HEK293T (cell line): ENCODE measurements around the gene DPM1.
"Not testable (repeated sequence)": the region's sequence is repeated elsewhere in the genome, so short reads cannot be mapped to it uniquely, and the experiment has no call there.

Experiments used
- CTCF ChIA-PET: fragments of 350-600 bp; formaldehyde crosslinking; extraction: SDS; loops from one replicate; lab custom pipeline; 2021; ENCODE audit warnings: antibody characterized with exemption, inconsistent platforms; lab: Yijun Ruan, JAX
- POLR2A ChIA-PET: fragments of 350-600 bp; formaldehyde crosslinking; extraction: SDS; loops from one replicate; lab custom pipeline; 2020; ENCODE audit warnings: antibody characterized with exemption, inconsistent platforms; lab: Yijun Ruan, JAX
- DNase-seq: peaks from one replicate; pipeline ENCODE4 v3.0.0; 2012; ENCODE audit warnings: mixed read lengths; ENCODE audit errors: extremely low spot score
- ARNT ChIP-seq: fragments of 450-650 bp; IDR thresholded peaks from 2 replicates; pipeline ENCODE4 v1.6.1; 2017; ENCODE audit warnings: mild to moderate bottlenecking
- BHLHE40 ChIP-seq: fragments of 450-650 bp; IDR thresholded peaks from 2 replicates; pipeline ENCODE4 v1.6.1; 2016; ENCODE audit warnings: mild to moderate bottlenecking, moderate library complexity, borderline replicate concordance
- CTBP1 ChIP-seq: fragments of 450-650 bp; IDR thresholded peaks from 2 replicates; pipeline ENCODE4 v1.6.1; 2016; ENCODE audit warnings: borderline replicate concordance
- ELF4 ChIP-seq: fragments of 450-650 bp; IDR thresholded peaks from 2 replicates; pipeline ENCODE4 v1.6.1; 2017; ENCODE audit warnings: antibody characterized with exemption
- FOXA1 ChIP-seq: fragments of 450-650 bp; IDR thresholded peaks from 2 replicates; pipeline ENCODE4 v1.6.1; 2016; ENCODE audit warnings: mild to moderate bottlenecking
- FOXK2 ChIP-seq: fragments of 450-650 bp; IDR thresholded peaks from 2 replicates; pipeline ENCODE4 v1.6.1; 2016; ENCODE audit warnings: mild to moderate bottlenecking
- FOXM1 ChIP-seq: fragments of 450-650 bp; IDR thresholded peaks from 2 replicates; pipeline ENCODE4 v1.6.1; 2017; ENCODE audit warnings: mild to moderate bottlenecking, borderline replicate concordance
- HDGF ChIP-seq: fragments of 450-650 bp; IDR thresholded peaks from 2 replicates; pipeline ENCODE4 v1.6.1; 2017; ENCODE audit warnings: antibody characterized with exemption, borderline replicate concordance
- L3MBTL2 ChIP-seq: fragments of 450-650 bp; conservative IDR thresholded peaks from 2 replicates; pipeline ENCODE4 v1.6.1; 2016; ENCODE audit warnings: mild to moderate bottlenecking
- LEF1 ChIP-seq: fragments of 450-650 bp; IDR thresholded peaks from 2 replicates; pipeline ENCODE4 v1.6.1; 2017; ENCODE audit warnings: mild to moderate bottlenecking, borderline replicate concordance
- NFRKB ChIP-seq: fragments of 450-650 bp; IDR thresholded peaks from 2 replicates; pipeline ENCODE4 v1.6.1; 2016; ENCODE audit warnings: mild to moderate bottlenecking, moderate library complexity
- SP1 ChIP-seq: fragments of 450-650 bp; IDR thresholded peaks from 2 replicates; pipeline ENCODE4 v1.6.1; 2017
- SUZ12 ChIP-seq: fragments of 450-650 bp; IDR thresholded peaks from 2 replicates; pipeline ENCODE4 v1.6.1; 2016; ENCODE audit warnings: mild to moderate bottlenecking
- TARDBP ChIP-seq: fragments of 450-650 bp; IDR thresholded peaks from 2 replicates; pipeline ENCODE4 v1.6.1; 2016
- ZNF384 ChIP-seq: fragments of 450-650 bp; IDR thresholded peaks from 2 replicates; pipeline ENCODE4 v1.6.1; 2016
- TF ChIP-seq, protein P1 (sequence below): fragments of 450-650 bp; IDR thresholded peaks from 2 replicates; pipeline ENCODE4 v1.6.1; 2016

Gene DPM1

DNA sequence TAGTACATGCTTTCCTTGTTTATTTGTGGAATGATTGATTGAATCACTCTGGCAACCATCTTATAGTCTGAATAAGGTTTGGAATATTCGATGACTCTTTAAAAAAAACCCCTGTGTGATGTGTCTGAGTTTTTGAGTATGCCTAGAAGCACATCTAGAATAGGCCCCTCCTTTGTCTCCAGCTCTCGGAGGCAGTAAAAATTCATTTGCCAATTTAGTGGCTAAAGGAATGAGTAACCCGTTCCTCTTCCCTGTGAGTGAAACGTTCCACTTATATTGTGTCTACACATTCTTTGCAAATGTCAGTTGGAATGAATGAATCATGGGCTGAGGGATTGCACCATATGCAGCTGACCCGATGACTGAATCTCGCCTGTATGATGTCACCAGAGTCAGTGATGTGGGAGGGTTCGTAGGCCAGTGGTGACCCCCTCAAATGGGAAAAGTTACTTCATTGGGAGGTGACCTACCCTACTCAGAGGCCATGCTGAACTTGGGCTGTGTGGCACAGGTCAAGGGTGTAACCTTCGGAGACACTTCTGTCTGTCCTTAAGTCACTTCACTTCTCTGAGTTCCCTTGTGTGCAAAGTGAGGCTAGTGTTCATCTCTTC lies 21.8 kb upstream of the DPM1 start:
- ChIA-PET POLR2A (no interaction called here), CTCF (interaction anchor here (1.1 to 1.6 kb wide), 2 partner anchors 162 to 186 kb away, joined by 3 to 6 read pairs; partner anchors contain the start of gene BCAS4)
- TF ChIP-seq CTBP1 (no peak), ZNF384 (no peak), SP1 (no peak), FOXA1 (no peak), TARDBP (no peak), ARNT (no peak), ELF4 (no peak), LEF1 (no peak), SUZ12 (no peak), L3MBTL2 (no peak), BHLHE40 (no peak), HDGF (no peak), FOXM1 (no peak), FOXK2 (no peak)
- TF ChIP-seq, protein P1, sequence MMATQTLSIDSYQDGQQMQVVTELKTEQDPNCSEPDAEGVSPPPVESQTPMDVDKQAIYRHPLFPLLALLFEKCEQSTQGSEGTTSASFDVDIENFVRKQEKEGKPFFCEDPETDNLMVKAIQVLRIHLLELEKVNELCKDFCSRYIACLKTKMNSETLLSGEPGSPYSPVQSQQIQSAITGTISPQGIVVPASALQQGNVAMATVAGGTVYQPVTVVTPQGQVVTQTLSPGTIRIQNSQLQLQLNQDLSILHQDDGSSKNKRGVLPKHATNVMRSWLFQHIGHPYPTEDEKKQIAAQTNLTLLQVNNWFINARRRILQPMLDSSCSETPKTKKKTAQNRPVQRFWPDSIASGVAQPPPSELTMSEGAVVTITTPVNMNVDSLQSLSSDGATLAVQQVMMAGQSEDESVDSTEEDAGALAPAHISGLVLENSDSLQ = no peak
- no peak for DNase-seq

DNA sequence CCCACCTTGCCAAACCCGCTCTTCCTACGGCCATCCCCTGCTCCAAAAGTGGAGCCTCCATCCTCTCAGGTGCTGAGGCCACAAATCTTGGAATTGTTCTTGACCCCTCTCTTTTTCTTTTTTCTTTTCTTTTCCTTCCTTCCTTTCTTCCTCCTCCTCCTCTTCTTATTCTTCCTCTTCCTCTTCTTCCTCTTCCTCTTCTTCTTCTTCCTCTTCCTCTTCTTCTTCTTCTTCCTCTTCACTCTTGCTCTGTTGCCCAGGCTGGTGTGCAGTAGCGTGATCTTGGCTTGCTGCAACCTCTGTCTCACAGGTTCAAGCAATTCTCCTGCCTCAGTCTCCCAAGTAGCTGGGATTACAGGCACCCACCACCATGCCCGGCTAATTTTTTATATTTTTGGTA lies 20.2 kb upstream of the DPM1 start:
- CTCF ChIA-PET, DNase-seq, POLR2A ChIA-PET: not testable (repeated sequence)

DNA sequence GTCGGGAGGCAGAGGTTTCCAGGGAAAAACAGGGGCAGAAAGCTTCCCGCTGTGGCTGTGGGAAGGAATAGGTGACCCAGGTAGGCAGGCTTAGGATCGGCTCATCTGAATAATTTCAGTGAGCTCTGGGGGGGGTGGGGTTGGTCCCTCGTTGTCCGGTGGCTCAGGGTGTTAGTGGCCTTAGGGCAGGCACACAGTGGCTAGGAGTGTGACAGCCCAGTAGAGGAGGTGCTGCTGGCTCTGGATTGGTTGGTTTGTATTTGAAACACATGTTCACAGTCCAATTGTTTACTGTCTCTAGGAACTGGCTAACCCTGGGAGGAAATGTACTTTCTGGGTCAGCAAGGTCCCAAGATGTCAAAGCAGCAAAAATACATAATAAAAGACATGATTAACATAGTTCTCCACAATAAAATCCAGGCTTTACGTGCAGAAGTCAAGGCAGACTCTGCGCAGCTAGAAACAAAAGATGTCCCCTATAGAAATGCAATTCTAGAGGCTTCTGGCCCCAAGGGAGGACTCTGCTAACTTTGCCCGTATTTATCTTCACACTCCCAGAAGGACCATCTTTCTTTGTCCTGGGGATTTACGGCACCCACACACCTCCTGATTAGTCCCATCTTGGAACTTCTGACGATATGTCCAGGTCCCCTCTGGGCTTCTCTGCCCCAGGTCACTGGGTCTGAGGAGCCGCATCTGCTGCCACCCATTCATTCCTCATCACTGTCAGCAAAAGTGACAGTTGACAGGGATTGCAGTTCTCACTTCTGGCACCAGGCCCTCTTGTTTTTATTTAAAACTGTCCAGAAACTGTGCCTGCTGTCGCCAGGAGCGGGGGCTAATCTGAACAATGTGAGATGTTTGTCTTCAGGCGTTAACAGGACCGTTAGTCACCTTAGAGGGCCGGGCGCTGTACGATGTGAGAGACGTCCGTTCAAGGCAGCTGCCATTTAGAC lies 19.0 kb upstream of the DPM1 start:
- ChIA-PET POLR2A (no interaction called here), CTCF (no interaction called here)
- TF ChIP-seq ZNF384 (no peak), CTBP1 (no peak)
- no peak for DNase-seq

DNA sequence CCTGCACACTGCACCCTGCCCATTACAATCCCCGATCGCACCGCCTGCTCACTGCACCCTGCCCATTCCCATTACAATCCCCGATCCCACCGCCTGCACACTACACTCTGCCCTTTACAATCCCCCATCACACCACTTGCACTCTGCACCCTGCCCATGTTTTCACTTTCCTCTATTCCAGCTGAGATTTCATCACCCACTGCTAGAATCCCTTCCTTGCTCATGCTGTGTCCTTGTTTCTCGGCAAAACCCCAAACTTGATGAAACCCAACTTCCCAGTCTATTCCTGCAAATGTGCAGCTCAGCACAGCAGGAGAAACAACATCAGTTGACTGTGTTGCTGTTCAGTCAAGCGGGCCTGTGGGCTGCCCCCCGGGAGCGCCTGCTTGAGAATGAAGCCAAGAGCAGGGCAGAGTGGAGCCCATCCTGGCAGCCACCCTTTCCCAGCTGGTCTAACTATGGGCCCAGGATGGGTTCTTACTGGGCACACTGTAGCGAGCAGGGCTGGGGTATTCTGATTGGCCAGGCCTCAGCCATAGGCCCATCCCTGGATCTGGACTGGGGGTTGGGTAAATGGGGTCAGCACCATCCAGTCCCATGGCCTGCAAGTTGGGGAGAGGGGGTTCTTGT lies 17.5 kb upstream of the DPM1 start:
- CTCF ChIA-PET = no interaction called here
- TF ChIP-seq LEF1 = no peak
- no peak for TF ChIP-seq BHLHE40
- no peak for TF ChIP-seq FOXM1
- TF ChIP-seq ARNT = no peak
- TF ChIP-seq FOXA1 = no peak
- TF ChIP-seq, protein P1 = no peak
- TF ChIP-seq SUZ12 = no peak
- POLR2A ChIA-PET = no interaction called here
- DNase-seq = no peak

DNA sequence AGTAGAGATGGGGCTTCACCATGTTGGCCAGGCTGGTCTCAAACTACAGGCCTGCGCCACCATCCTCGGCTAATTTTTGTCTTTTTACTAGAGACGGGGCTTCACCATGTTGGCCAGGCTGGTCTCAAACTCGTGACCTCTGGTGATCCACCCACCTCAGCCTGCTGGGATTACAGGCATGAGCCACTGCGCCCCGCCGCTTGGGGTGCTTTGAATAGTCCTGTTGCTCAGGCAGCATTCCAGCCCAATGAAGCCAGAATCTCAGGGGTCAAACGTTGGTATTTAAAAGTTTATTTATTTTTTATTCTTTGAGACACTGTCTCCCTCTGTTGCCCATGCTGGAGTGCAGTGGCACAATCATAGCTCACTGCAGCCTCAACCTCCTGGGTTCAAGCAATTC lies 11.6 kb upstream of the DPM1 start:
- ChIA-PET POLR2A (interaction anchor here (1.6 kb wide), 1 partner anchor 12 kb away, joined by 3 read pairs; the partner anchor contains the start of genes DPM1 and MOCS3), CTCF (no interaction called here)
- DNase-seq = no peak
- TF ChIP-seq, protein P1 = no peak

DNA sequence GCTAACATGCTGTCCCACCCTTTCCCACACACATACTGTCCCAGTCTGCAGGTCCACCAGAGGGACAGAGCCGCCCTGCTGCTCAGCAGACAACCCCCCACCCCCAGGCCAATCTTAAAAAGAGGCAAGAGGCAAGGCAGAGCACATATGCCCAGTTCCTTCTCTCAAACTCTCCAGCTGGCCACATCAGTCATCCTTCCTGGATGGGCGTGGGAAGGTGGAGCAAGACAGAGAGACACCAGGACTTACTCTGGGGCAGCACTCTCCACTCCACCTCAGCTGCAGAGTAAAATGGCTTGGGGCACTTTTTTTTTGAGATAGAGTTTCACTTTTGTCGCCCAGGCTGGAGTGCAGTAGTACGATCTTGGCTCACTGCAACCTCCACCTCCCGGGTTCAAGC lies 11.1 kb upstream of the DPM1 start:
- ChIA-PET POLR2A (interaction anchor here (1.6 kb wide), 1 partner anchor 11 kb away, joined by 3 read pairs; the partner anchor contains the start of genes DPM1 and MOCS3), CTCF (no interaction called here)
- TF ChIP-seq L3MBTL2 (no peak), SUZ12 (no peak), LEF1 (no peak), ELF4 (no peak), FOXM1 (no peak), FOXK2 (no peak), ZNF384 (no peak), NFRKB (no peak), FOXA1 (no peak), BHLHE40 (no peak), TARDBP (no peak), SP1 (no peak), ARNT (no peak), CTBP1 (no peak)
- TF ChIP-seq, protein P1 = no peak
- DNase-seq = no peak
